GM10266 (cell line): ENCODE measurements around the gene DPY30.

Experiments used
- DNase-seq: peaks from one replicate; pipeline ENCODE4 v3.0.0; 2012; ENCODE audit errors: extremely low spot score
- CTCF ChIP-seq: IDR thresholded peaks from 2 replicates; pipeline ENCODE4 v1.5.1; 2012; ENCODE audit warnings: mild to moderate bottlenecking, low read depth; ENCODE audit not compliant: control insufficient read depth, insufficient read depth; ENCODE audit errors: missing control alignments

DPY30 gene

GRCh38 chr2:32039447-32040219 is at the start of gene DPY30:
DPY30 (minus strand) TSS chr2:32039805; CDS start chr2:32039456, 349 bp downstream.
- TF ChIP-seq CTCF, result no peak
- peak; percentile 86 for DNase-seq

DNA sequence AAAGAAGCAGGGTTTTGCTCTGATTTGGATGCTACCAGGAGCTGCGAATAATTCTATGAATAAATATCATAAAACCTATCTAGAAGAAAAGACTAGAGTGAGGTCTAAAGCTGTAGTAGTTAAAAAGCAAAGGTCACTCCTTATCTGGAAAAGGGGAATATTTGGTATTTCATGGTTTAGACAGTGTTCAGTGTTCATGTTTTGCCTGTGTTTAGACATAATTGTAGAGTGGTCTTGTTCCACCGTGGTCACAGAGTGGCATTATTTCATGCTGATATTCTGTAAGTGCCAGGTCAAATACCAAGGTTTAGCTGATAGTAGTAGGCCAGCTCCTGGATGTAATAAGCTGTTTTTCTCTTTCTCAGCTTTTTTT is 34.5 kb upstream of the DPY30 start:
- no peak for DNase-seq
- TF ChIP-seq CTCF, result no peak

- TF ChIP-seq CTCF, result no peak
- no peak for DNase-seq
Measured at GRCh38 chr2:32067549-32067948, 27.9 kb upstream of the DPY30 start.

- no peak for DNase-seq
- TF ChIP-seq CTCF, result no peak
Measured at GRCh38 chr2:32064713-32065112, 25.1 kb upstream of the DPY30 start.

DNA sequence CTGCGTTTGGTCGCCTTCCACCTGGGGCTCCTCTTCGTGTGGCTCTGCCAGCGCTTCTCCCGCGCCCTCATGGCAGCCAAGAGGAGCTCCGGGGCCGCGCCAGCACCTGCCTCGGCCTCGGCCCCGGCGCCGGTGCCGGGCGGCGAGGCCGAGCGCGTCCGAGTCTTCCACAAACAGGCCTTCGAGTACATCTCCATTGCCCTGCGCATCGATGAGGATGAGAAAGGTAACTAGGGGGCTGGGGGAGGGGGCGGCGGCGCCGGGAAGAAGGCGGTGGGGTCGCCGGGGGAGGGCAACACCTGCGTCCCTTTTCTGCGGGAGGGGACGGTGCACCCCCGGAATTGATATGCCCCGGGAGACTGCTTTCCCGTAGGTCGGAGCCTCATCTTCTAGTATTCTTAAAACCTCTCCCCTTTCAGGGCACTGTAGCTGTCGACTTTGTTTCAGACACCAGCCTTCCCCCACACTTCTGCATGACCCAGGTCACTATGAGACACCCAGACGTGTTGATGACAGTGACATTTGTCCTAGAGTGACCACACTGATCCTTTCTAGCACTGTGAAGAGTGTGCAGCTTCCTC is 24.5 kb upstream of the DPY30 start:
- DNase-seq, result peak; percentile 48
- TF ChIP-seq CTCF, result no peak

GRCh38 chr2:32063310-32064020 is 23.9 kb upstream of the DPY30 start, which contains the start of gene SPAST:
SPAST (plus strand) TSS chr2:32063556; CDS start chr2:32063832, 276 bp downstream.
- TF ChIP-seq CTCF, result peak; percentile 30
- peak; percentile 98 for DNase-seq
